Kidney (tissue), 14 donors: ENCODE data around the gene GRAP2. TPM values are rescaled to one million over a fixed set of nuclear protein-coding genes. Genes with fewer than 3 reads are reported as not detected.

Source experiments
- DNase-seq, 5 donors: peaks; one replicate each; pipeline ENCODE4 v3.0.0-alpha.2; 2013 to 2020
- FAIRE-seq: peaks from 2 replicates; lab custom pipeline; 2012; peaks lifted over from hg19 to GRCh38; lab: Jason Lieb, UNC
- H3K27ac ChIP-seq, 2 donors: one replicate each; pipeline ENCODE4 v1.7.0; 2013; ENCODE audit warnings: low read depth in 2 of 2, low read length in 2 of 2, inconsistent platforms in 1 of 2
- H3K27me3 ChIP-seq: one replicate; pipeline ENCODE4 v1.7.1; 2013; ENCODE audit warnings: low read length, inconsistent platforms; ENCODE audit not compliant: control insufficient read depth, insufficient read depth
- H3K36me3 ChIP-seq, 3 donors: one replicate each; pipeline versions ENCODE4 v1.7.0 to v1.7.1; 2013; ENCODE audit warnings: low read length in 3 of 3, control low read depth in 1 of 3, inconsistent platforms in 1 of 3; ENCODE audit not compliant: insufficient read depth in 3 of 3, control insufficient read depth in 2 of 3
- H3K4me1 ChIP-seq, 3 donors: one replicate each; pipeline versions ENCODE4 v1.7.0 to v1.7.1; 2013; ENCODE audit warnings: low read length in 3 of 3, inconsistent platforms in 1 of 3, low read depth in 1 of 3; ENCODE audit not compliant: control insufficient read depth in 2 of 3, insufficient read depth in 2 of 3
- H3K4me3 ChIP-seq, 3 donors: one replicate each; pipeline versions ENCODE4 v1.7.0 to v1.8.1; 2013; ENCODE audit warnings: low read length in 3 of 3, control low read depth in 1 of 3, inconsistent platforms in 1 of 3
- H3K9ac ChIP-seq, 3 donors: one replicate each; pipeline versions ENCODE4 v1.7.0 to v1.7.1; 2013; ENCODE audit warnings: low read length in 3 of 3, control low read depth in 1 of 3, inconsistent platforms in 1 of 3
- H3K9me3 ChIP-seq, 3 donors: one replicate each; pipeline versions ENCODE4 v1.7.0 to v1.7.1; 2013; ENCODE audit warnings: low read length in 3 of 3, control low read depth in 1 of 3, inconsistent platforms in 1 of 3; ENCODE audit not compliant: control insufficient read depth in 2 of 3, insufficient read depth in 1 of 3
- intact Hi-C: fragments of 100-400 bp; cut with DNase I; formaldehyde crosslinking; loops from one replicate; pipeline ENCODE4 v1.11.1; 2022
- polyA plus RNA-seq: library from polyadenylated mRNA; stranded (reverse); fragments of 350-450 nt; fragmentation: Illumina TruSeq; extraction: RNeasy Lipid Tissue Mini Kit (QIAGEN cat#74804); gene quantifications from one replicate; pipeline ENCODE4 v1.2.3, GENCODE V29; 2014; ENCODE audit warnings: low read depth, low replicate concordance; ENCODE audit not compliant: insufficient read depth
- total RNA-seq: library from RNA; stranded (reverse); fragmentation: NEBNext Ultra II Directional; extraction: Animal tissue kit (Norgen Biotek cat#: 25700); gene quantifications from one replicate; pipeline ENCODE4 v1.2.1, GENCODE V29; 2021
- TF ChIP-seq, protein P1 (sequence below): IDR thresholded peaks from 3 replicates; pipeline ENCODE4 v1.5.1; 2012; ENCODE audit warnings: mild to moderate bottlenecking, moderate library complexity, borderline replicate concordance; ENCODE audit not compliant: insufficient read depth; ENCODE audit errors: extremely low read depth
- donor health status: control.
- donor health status: control.
- donor health status: control.
- donor health status: control.
- donor health status: control.
- donor health status: DM: yes; HTN: yes; CAD: no.
- donor health status: Normal renal cell carcinoma (clear cell type).

The GRAP2 gene
- total and polyA plus RNA-seq, 2 donors from 2014 or later = 0.73 to 9.7 TPM

DNA sequence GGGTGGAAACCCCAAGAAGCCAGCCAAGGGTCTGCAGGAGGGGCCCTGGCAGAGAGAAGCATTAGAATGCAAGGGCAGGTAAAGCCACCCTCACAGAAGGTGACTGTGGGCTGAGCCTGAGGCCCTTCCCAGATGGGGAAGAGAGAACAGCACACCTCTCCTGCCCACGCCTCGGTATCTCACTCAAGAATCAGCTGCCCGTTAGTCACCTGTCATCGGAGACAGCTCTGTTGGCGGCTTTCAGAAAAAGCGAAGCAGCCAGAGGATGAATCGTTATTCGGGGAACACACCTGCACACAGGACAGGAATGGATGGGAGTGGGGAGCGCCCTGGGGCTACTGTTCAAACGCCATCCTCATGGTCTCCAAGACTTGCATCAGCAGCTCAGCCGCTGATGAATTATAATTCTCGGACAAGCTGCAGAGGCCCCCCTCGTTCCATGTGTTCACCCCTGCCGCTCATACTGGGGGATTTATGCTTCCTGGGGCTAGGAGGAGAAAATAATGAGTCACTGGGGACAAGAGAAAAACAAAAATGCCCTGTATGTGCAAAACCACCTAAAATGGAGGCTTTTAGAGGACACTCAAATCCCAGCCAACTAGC is 37.7 kb downstream of the GRAP2 start:
- Histone ChIP-seq H3K9me3 (no peaks in the 10 kb centered on the region), H3K9ac (no peak overlapping the region), H3K4me3 (no peak overlapping the region), H3K27ac (no peak overlapping the region), H3K36me3 (no peaks in the 10 kb centered on the region), H3K27me3 (no peaks in the 10 kb centered on the region), H3K4me1 (no peaks in the 10 kb centered on the region)
- FAIRE-seq = no peak
- intact Hi-C loops = no loop called here
- DNase-seq = no peak
- TF ChIP-seq, protein P1, sequence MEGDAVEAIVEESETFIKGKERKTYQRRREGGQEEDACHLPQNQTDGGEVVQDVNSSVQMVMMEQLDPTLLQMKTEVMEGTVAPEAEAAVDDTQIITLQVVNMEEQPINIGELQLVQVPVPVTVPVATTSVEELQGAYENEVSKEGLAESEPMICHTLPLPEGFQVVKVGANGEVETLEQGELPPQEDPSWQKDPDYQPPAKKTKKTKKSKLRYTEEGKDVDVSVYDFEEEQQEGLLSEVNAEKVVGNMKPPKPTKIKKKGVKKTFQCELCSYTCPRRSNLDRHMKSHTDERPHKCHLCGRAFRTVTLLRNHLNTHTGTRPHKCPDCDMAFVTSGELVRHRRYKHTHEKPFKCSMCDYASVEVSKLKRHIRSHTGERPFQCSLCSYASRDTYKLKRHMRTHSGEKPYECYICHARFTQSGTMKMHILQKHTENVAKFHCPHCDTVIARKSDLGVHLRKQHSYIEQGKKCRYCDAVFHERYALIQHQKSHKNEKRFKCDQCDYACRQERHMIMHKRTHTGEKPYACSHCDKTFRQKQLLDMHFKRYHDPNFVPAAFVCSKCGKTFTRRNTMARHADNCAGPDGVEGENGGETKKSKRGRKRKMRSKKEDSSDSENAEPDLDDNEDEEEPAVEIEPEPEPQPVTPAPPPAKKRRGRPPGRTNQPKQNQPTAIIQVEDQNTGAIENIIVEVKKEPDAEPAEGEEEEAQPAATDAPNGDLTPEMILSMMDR = no peak

DNA sequence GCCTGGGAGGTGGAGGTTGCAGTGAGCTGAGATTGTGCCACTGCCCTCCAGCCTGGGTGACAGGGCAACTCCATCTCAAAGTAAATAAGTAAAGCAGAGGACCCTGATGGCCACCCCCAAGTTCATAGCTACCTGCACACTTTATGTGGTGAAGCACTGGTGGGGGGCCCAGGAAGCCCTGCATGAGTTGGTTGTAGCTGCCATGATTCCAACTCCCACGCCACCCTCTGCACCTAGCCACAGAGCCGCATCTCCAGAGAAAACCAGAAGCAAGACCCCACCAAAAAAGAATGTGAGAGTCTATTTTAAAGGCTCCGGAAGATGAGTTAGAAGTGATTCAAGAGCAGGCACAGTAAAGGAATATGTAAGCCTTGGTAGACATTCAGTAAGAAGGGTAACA is 38.9 kb downstream of the GRAP2 start:
- H3K27ac ChIP-seq = no peak overlapping the region
- H3K4me1 ChIP-seq = no peaks in the 10 kb centered on the region
- no peak for FAIRE-seq
- no peaks in the 10 kb centered on the region for H3K9me3 ChIP-seq
- TF ChIP-seq, protein P1 = no peak
- H3K9ac ChIP-seq = no peak overlapping the region
- no peaks in the 10 kb centered on the region for H3K27me3 ChIP-seq
- intact Hi-C loops = no loop called here
- H3K36me3 ChIP-seq = no peaks in the 10 kb centered on the region
- DNase-seq = no peak
- no peak overlapping the region for H3K4me3 ChIP-seq

DNA sequence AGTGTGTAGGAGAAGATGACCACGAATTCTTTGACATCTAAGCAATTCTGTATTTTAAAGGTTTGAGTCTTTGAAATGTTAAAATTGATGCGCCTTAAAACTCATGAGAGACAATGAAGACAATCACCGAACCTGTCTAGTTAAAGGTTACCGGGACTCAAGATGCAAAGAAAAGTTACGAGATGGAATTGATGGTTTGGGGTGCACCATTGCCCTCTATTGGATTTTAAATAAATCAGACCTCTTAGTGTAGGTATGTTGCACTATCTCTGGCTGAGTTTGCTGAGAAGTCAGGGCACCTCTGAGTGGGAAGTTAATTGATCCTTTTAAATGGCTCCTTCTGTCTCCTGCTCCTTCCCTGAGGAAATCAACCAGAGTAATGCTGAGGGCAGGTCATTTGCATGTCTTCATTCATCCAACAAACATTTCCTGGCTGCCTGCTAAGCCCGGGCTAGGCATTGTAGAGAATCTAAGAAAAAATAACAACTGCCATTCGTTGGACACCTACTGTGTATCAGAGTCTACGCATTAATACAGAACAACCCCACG is 39.9 kb downstream of the GRAP2 start:
- DNase-seq = no peak
- TF ChIP-seq, protein P1 = no peak
- no peak overlapping the region for H3K9ac ChIP-seq
- FAIRE-seq = no peak
- H3K4me3 ChIP-seq = no peak overlapping the region
- H3K27ac ChIP-seq = no peak overlapping the region
- H3K9me3 ChIP-seq = no peaks in the 10 kb centered on the region
- no peaks in the 10 kb centered on the region for H3K27me3 ChIP-seq
- H3K36me3 ChIP-seq = no peaks in the 10 kb centered on the region
- intact Hi-C loops = no loop called here
- no peaks in the 10 kb centered on the region for H3K4me1 ChIP-seq
